NOMO-1 treated with dmso at 0.1 percent for 144 hours (cell line): ENCODE results near the gene MN1.

ENCODE experiments used
- DNase-seq: peaks from one replicate; lab custom pipeline; 2025; ENCODE audit not compliant: unreplicated experiment; lab: John Stamatoyannopoulos, UW

The MN1 gene

GRCh38 chr22:27786291-27786932 is 15.1 kb downstream of the MN1 start:
- DNase-seq = no peak

GRCh38 chr22:27785831-27786230 is 15.7 kb downstream of the MN1 start:
- DNase-seq = no peak

- DNase-seq = no peak
Measured at GRCh38 chr22:27784120-27784475, 17.5 kb downstream of the MN1 start.

- no peak for DNase-seq
Measured at GRCh38 chr22:27783436-27784119, 18.0 kb downstream of the MN1 start.

- no peak for DNase-seq
Measured at GRCh38 chr22:27782088-27782487, 19.5 kb downstream of the MN1 start.

GRCh38 chr22:27780161-27780575 is 21.4 kb downstream of the MN1 start:
- no peak for DNase-seq

GRCh38 chr22:27779643-27780042 is 21.9 kb downstream of the MN1 start:
- no peak for DNase-seq

- no peak for DNase-seq
Measured at GRCh38 chr22:27778294-27779090, 23.1 kb downstream of the MN1 start.

- no peak for DNase-seq
Measured at GRCh38 chr22:27777128-27777527, 24.4 kb downstream of the MN1 start.

GRCh38 chr22:27776650-27776958 is 25.0 kb downstream of the MN1 start:
- no peak for DNase-seq

GRCh38 chr22:27775758-27776649 is 25.6 kb downstream of the MN1 start:
- no peak for DNase-seq

- no peak for DNase-seq
Measured at GRCh38 chr22:27775087-27775698, 26.4 kb downstream of the MN1 start.

GRCh38 chr22:27774200-27774599 is 27.4 kb downstream of the MN1 start:
- DNase-seq = no peak

GRCh38 chr22:27772984-27773498 is 28.5 kb downstream of the MN1 start:
- DNase-seq = no peak

GRCh38 chr22:27772081-27772983 is 29.2 kb downstream of the MN1 start:
- DNase-seq = no peak

- no peak for DNase-seq
Measured at GRCh38 chr22:27771637-27772036, 29.9 kb downstream of the MN1 start.

GRCh38 chr22:27769012-27769411 is 32.5 kb downstream of the MN1 start:
- DNase-seq = no peak

GRCh38 chr22:27768027-27768653 is 33.4 kb downstream of the MN1 start:
- DNase-seq = no peak

- DNase-seq = no peak
Measured at GRCh38 chr22:27766679-27767078, 34.9 kb downstream of the MN1 start.
